CD8-positive, alpha-beta memory T cell (primary cell): ENCODE measurements around the gene CCSER1. TPM values are rescaled to one million over a fixed set of nuclear protein-coding genes. Genes with fewer than 3 reads are reported as not detected.

ENCODE experiments used
- CTCF ChIA-PET: fragments of 350-600 bp; sonication (Branson Sonifier 250); formaldehyde crosslinking; loops from one replicate; lab custom pipeline; 2021; ENCODE audit warnings: antibody characterized with exemption; lab: Charles Lee
- POLR2A ChIA-PET: fragments of 350-600 bp; sonication (Branson Sonifier 250); formaldehyde crosslinking; loops from one replicate; lab custom pipeline; 2021; ENCODE audit warnings: antibody characterized with exemption; lab: Charles Lee
- DNase-seq, 5 donors: peaks; one replicate each; pipeline versions ENCODE4 v3.0.0 to v3.0.0-alpha.2; 2020 to 2022; ENCODE audit warnings: mixed read lengths in 1 of 5
- H3K27ac ChIP-seq: one replicate; pipeline ENCODE4 v1.7.0; 2013; ENCODE audit warnings: low read depth, mild to moderate bottlenecking, low read length, moderate library complexity
- H3K27me3 ChIP-seq: 2 replicates; pipeline ENCODE4 v1.7.0; 2013; ENCODE audit warnings: low read length, mild to moderate bottlenecking; ENCODE audit not compliant: insufficient read depth, poor library complexity, severe bottlenecking
- H3K36me3 ChIP-seq: 2 replicates; pipeline ENCODE4 v1.7.0; 2013; ENCODE audit warnings: mild to moderate bottlenecking, low read length, moderate library complexity; ENCODE audit not compliant: insufficient read depth
- H3K4me1 ChIP-seq: 2 replicates; pipeline ENCODE4 v1.7.0; 2013; ENCODE audit warnings: mild to moderate bottlenecking, low read length, moderate library complexity; ENCODE audit not compliant: insufficient read depth
- H3K4me3 ChIP-seq: 2 replicates; pipeline ENCODE4 v1.7.0; 2013; ENCODE audit warnings: mild to moderate bottlenecking, low read length
- H3K9me3 ChIP-seq: 2 replicates; pipeline ENCODE4 v1.7.0; 2013; ENCODE audit warnings: mild to moderate bottlenecking, low read length
- H3K27ac Mint-ChIP-seq, 8 donors: one replicate each; pipeline ENCODE4 v1.8.0; 2020 to 2021; ENCODE audit warnings: mixed read lengths in 8 of 8, mild to moderate bottlenecking in 6 of 8, inconsistent platforms in 3 of 8, moderate library complexity in 3 of 8
- H3K27me3 Mint-ChIP-seq, 2 donors: one replicate each; pipeline ENCODE4 v1.8.0; 2020 to 2021; ENCODE audit warnings: mixed read lengths in 2 of 2, mild to moderate bottlenecking in 1 of 2, moderate library complexity in 1 of 2
- H3K36me3 Mint-ChIP-seq, 3 donors: one replicate each; pipeline ENCODE4 v1.8.0; 2020 to 2021; ENCODE audit warnings: mixed read lengths in 3 of 3, inconsistent platforms in 1 of 3, mild to moderate bottlenecking in 1 of 3
- H3K4me1 Mint-ChIP-seq, 3 donors: one replicate each; pipeline ENCODE4 v1.8.0; 2020 to 2021; ENCODE audit warnings: mixed read lengths in 3 of 3, inconsistent platforms in 1 of 3, mild to moderate bottlenecking in 1 of 3
- H3K4me3 Mint-ChIP-seq, 7 donors: one replicate each; pipeline ENCODE4 v1.8.0; 2020 to 2021; ENCODE audit warnings: mixed read lengths in 7 of 7, mild to moderate bottlenecking in 6 of 7, moderate library complexity in 4 of 7, inconsistent platforms in 2 of 7
- H3K9me3 Mint-ChIP-seq, 5 donors: one replicate each; pipeline ENCODE4 v1.8.0; 2020 to 2022; ENCODE audit warnings: mixed read lengths in 5 of 5, mild to moderate bottlenecking in 3 of 5, moderate library complexity in 2 of 5, inconsistent platforms in 1 of 5
- polyA plus RNA-seq: library from polyadenylated mRNA; unstranded; fragments of 300-500 nt; fragmentation: Illumina TruSeq; gene quantifications from one replicate; pipeline ENCODE4 v1.2.3, GENCODE V29; 2021
- total RNA-seq, 2 experiments: library from RNA; stranded (reverse); gene quantifications; one replicate each; pipeline ENCODE4 v1.2.3, GENCODE V29; 2021

The CCSER1 gene
- total and polyA plus RNA-seq, 3 experiments from 2014 or later = 0.12 to 0.20 TPM; not detected in 1

DNA sequence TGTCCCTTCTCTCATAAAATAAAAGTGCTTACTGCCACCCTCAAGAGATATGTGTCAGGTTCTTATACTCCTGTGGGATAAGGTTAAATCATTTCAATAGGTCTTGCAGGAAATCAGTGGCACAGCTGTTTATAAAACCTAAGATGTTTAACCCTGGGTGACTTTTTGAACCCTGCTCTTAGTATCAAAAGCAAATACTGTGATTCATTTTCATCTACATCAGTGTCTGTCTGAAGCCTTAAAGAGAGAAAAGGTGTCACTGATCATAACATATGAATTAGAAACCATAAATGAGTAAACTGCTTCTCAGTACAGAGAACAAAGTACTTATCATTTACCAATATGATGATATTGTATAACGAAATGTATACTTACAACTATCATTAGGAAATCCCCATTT is 59.0 kb downstream of the CCSER1 start:
- no peak for DNase-seq
- no peaks in the 10 kb centered on the region for H3K27me3 ChIP-seq
- no peaks in the 10 kb centered on the region for H3K27me3 Mint-ChIP-seq
- H3K9me3 Mint-ChIP-seq = peaks cover 0 to 1% (median 0%) of the 10 kb centered on the region in 5 donors
- no peak overlapping the region for H3K4me3 ChIP-seq
- H3K4me3 Mint-ChIP-seq = no peak overlapping the region
- no peaks in the 10 kb centered on the region for H3K36me3 Mint-ChIP-seq
- ChIA-PET CTCF (no interaction called here), POLR2A (no interaction called here)
- H3K4me1 ChIP-seq = no peaks in the 10 kb centered on the region
- H3K9me3 ChIP-seq = no peaks in the 10 kb centered on the region
- no peak overlapping the region for H3K27ac ChIP-seq
- no peak overlapping the region for H3K27ac Mint-ChIP-seq
- H3K36me3 ChIP-seq = no peaks in the 10 kb centered on the region
- no peaks in the 10 kb centered on the region for H3K4me1 Mint-ChIP-seq

DNA sequence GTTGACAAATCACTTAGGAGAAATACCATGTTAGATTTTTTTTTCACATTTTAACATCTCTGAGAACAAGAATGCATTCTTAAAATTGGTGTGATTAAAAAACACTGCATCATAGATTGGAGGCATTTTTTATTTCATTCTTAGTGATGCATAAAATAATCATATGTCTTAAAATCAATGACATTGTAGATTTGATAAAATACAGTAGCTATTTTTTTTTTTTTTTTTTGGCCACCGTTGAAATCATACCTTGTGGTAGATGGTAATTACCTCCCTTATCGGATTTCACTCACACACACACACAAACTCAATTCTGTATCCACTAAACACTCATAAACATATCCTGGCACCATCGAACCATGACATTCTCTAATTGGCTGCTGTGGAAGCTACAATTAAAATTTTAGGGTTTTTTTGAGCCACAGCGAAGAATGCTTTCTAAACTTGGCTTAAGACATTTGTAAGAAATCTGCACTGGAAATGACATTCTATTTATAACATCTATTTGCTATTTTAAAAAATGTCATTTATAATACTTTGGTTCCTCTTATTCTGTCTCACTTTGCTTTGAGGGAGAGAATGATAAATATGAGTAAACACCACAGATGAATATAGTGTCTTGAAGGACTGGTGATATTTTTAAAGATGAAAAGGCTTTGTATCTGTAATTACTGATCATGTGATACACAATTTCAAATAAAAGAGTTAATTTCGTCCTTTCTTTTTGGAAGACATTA is 60.1 kb downstream of the CCSER1 start:
- POLR2A ChIA-PET = no interaction called here
- no peaks in the 10 kb centered on the region for H3K4me1 Mint-ChIP-seq
- DNase-seq = no peak
- H3K9me3 ChIP-seq = no peaks in the 10 kb centered on the region
- no peaks in the 10 kb centered on the region for H3K4me1 ChIP-seq
- no peaks in the 10 kb centered on the region for H3K36me3 ChIP-seq
- no peaks in the 10 kb centered on the region for H3K36me3 Mint-ChIP-seq
- no peak overlapping the region for H3K27ac ChIP-seq
- H3K4me3 ChIP-seq = no peak overlapping the region
- H3K4me3 Mint-ChIP-seq = no peak overlapping the region
- CTCF ChIA-PET = no interaction called here
- no peak overlapping the region for H3K27ac Mint-ChIP-seq
- H3K27me3 Mint-ChIP-seq = no peaks in the 10 kb centered on the region
- peaks cover 0 to 1% (median 0%) of the 10 kb centered on the region in 5 donors for H3K9me3 Mint-ChIP-seq
- H3K27me3 ChIP-seq = no peaks in the 10 kb centered on the region

DNA sequence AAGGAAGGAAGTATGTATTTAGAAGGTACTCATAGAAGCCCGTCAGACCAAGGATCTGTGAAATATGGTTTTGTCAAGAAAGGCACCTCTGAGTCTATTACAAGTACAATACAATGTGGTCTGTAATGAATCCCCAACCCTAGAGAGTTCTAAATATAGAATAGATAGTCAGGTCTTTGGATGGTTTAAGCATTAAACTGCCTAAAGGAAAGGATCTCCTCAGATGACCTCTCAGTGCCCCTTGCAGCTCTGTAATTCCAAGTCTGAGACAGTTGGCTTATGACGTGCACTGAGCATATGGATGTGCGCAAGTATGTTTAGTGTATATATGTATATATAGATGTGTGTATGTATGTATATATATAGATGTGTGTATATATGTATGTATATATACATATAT is 62.0 kb downstream of the CCSER1 start:
- no peaks in the 10 kb centered on the region for H3K36me3 Mint-ChIP-seq
- peaks cover 0 to 1% (median 0%) of the 10 kb centered on the region in 5 donors for H3K9me3 Mint-ChIP-seq
- no peaks in the 10 kb centered on the region for H3K4me1 Mint-ChIP-seq
- Histone ChIP-seq H3K4me1 (no peaks in the 10 kb centered on the region), H3K36me3 (no peaks in the 10 kb centered on the region), H3K27me3 (no peaks in the 10 kb centered on the region), H3K27ac (no peak overlapping the region), H3K9me3 (no peaks in the 10 kb centered on the region), H3K4me3 (no peak overlapping the region)
- ChIA-PET CTCF (no interaction called here), POLR2A (no interaction called here)
- DNase-seq = no peak
- no peaks in the 10 kb centered on the region for H3K27me3 Mint-ChIP-seq
- H3K4me3 Mint-ChIP-seq = no peak overlapping the region
- H3K27ac Mint-ChIP-seq = no peak overlapping the region

DNA sequence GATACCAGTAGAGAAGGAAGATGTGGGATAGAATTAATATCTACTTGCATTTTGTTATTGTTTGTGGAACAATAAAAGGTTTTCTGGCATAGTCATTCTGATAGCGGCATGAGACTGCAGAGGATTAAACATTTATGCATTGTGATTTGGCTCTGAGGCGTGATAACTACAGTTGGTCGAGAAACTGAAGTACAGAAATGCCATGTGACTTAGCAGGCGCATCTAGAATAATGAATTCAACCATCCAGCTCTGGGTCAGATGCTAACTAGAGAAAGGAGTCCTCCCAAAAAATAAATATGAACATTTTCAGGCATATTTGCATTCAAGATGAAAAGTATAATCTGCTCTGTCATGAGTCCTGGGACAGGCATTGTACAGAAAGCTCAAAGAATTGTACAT is 62.8 kb downstream of the CCSER1 start:
- POLR2A ChIA-PET = no interaction called here
- Histone ChIP-seq H3K27ac (no peak overlapping the region), H3K27me3 (no peaks in the 10 kb centered on the region), H3K4me3 (no peak overlapping the region), H3K36me3 (no peaks in the 10 kb centered on the region), H3K9me3 (no peaks in the 10 kb centered on the region), H3K4me1 (no peaks in the 10 kb centered on the region)
- H3K27me3 Mint-ChIP-seq = no peaks in the 10 kb centered on the region
- DNase-seq = no peak
- H3K4me3 Mint-ChIP-seq = no peak overlapping the region
- CTCF ChIA-PET = no interaction called here
- H3K9me3 Mint-ChIP-seq = peaks cover 0 to 1% (median 0%) of the 10 kb centered on the region in 5 donors
- H3K36me3 Mint-ChIP-seq = no peaks in the 10 kb centered on the region
- H3K27ac Mint-ChIP-seq = no peak overlapping the region
- no peaks in the 10 kb centered on the region for H3K4me1 Mint-ChIP-seq

DNA sequence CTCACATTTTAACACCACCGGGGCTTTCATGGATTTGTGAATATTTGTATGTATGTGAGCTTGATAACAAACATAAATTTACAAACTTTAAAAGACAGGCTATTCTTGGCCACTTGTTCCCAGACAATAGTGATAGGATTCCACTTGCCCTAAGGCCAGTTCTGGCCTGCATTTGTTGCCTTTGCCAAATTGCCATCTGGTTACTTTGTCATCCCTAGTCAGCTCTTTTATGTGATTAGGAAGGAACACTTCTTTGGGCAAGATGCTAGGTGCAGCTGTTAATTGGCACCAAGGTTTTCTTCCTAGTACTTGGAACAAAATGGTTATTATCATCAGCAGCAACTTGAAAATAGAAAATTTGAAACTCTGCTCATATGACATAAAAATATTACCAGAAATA is 63.3 kb downstream of the CCSER1 start:
- no peaks in the 10 kb centered on the region for H3K9me3 ChIP-seq
- H3K36me3 Mint-ChIP-seq = no peaks in the 10 kb centered on the region
- ChIA-PET CTCF (no interaction called here), POLR2A (no interaction called here)
- no peaks in the 10 kb centered on the region for H3K27me3 ChIP-seq
- H3K27ac ChIP-seq = no peak overlapping the region
- H3K27me3 Mint-ChIP-seq = no peaks in the 10 kb centered on the region
- no peak for DNase-seq
- H3K4me1 Mint-ChIP-seq = no peaks in the 10 kb centered on the region
- peaks cover 0 to 1% (median 0%) of the 10 kb centered on the region in 5 donors for H3K9me3 Mint-ChIP-seq
- no peak overlapping the region for H3K27ac Mint-ChIP-seq
- H3K4me1 ChIP-seq = no peaks in the 10 kb centered on the region
- no peak overlapping the region for H3K4me3 Mint-ChIP-seq
- no peak overlapping the region for H3K4me3 ChIP-seq
- no peaks in the 10 kb centered on the region for H3K36me3 ChIP-seq

DNA sequence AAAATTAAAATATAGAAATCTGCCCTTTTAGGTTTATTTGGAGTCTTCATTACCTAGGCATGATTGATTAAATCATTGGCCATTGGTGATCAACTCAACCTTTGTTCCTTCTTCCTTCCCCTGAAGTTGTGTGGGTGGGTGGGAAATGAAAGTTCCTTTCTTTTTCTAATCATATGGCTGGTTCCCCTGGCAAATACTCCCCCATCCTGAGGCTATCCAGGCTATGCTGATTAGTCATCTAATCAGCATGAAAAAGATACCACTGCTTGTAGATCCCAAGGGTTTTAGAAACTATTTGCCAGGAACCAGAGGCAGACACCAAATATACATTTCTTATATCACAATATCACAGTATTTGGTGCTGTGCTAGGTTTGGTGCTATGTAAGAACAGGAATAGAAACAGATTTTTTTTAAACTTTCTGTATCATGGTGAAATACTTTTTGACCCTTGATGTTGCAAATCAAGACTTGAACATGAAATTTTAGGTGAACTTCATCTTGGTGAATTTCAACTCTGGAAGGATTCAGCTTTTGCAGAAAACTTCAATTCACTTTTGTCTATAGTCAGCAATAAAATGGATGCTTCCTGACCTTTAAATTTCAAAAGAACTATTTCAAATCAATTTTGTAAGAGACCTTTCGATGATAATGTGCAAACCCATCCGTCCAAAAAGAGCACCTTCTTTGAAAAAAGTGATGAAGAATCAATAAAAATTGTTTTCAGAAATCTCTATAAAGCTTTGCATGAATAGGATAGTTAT is 71.1 kb downstream of the CCSER1 start:
- H3K9me3 Mint-ChIP-seq = peaks cover 0 to 4% (median 0%) of the 10 kb centered on the region in 5 donors
- Histone ChIP-seq H3K36me3 (no peaks in the 10 kb centered on the region), H3K27me3 (no peaks in the 10 kb centered on the region), H3K9me3 (no peaks in the 10 kb centered on the region), H3K27ac (no peak overlapping the region), H3K4me1 (no peaks in the 10 kb centered on the region), H3K4me3 (no peak overlapping the region)
- no peaks in the 10 kb centered on the region for H3K36me3 Mint-ChIP-seq
- H3K27ac Mint-ChIP-seq = no peak overlapping the region
- no peaks in the 10 kb centered on the region for H3K27me3 Mint-ChIP-seq
- ChIA-PET POLR2A (no interaction called here), CTCF (no interaction called here)
- H3K4me1 Mint-ChIP-seq = no peaks in the 10 kb centered on the region
- H3K4me3 Mint-ChIP-seq = no peak overlapping the region
- DNase-seq = no peak

DNA sequence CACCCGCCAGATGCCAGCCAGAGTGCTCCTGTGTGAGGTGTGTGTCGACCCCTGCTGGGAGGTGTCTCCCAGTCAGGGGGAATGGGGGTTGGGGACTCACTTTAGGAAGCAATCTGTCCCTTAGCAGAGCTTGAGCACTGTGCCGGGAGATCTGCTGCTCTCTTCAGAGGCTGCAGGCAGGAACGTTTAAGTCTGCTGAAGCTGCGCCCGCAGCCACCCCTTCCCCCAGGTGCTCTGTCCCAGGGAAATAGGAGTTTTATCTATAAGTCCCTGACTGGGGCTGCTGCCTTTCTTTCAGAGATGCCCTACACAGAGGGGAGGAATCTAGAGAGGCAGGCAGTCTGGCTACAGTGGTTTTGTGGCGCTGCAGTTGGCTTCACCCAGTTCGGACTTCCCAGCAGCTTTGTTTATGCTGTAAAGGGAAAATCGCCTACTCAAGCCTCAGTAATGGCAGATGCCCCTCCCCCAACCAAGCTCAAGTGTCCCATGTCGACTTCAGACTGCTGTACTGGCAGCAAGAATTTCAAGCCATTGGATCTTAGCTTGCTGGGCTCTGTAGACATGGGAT is 80.8 kb downstream of the CCSER1 start:
- no peak overlapping the region for H3K4me3 ChIP-seq
- H3K27me3 Mint-ChIP-seq = no peaks in the 10 kb centered on the region
- CTCF ChIA-PET = no interaction called here
- no peak overlapping the region for H3K4me3 Mint-ChIP-seq
- H3K27ac ChIP-seq = no peak overlapping the region
- no peaks in the 10 kb centered on the region for H3K36me3 ChIP-seq
- no peaks in the 10 kb centered on the region for H3K4me1 Mint-ChIP-seq
- no peaks in the 10 kb centered on the region for H3K9me3 ChIP-seq
- no peaks in the 10 kb centered on the region for H3K36me3 Mint-ChIP-seq
- H3K9me3 Mint-ChIP-seq = peaks cover 2 to 5% (median 4%) of the 10 kb centered on the region in 5 donors
- POLR2A ChIA-PET = no interaction called here
- H3K27me3 ChIP-seq = no peaks in the 10 kb centered on the region
- DNase-seq = no peak
- H3K4me1 ChIP-seq = no peaks in the 10 kb centered on the region
- H3K27ac Mint-ChIP-seq = no peak overlapping the region

DNA sequence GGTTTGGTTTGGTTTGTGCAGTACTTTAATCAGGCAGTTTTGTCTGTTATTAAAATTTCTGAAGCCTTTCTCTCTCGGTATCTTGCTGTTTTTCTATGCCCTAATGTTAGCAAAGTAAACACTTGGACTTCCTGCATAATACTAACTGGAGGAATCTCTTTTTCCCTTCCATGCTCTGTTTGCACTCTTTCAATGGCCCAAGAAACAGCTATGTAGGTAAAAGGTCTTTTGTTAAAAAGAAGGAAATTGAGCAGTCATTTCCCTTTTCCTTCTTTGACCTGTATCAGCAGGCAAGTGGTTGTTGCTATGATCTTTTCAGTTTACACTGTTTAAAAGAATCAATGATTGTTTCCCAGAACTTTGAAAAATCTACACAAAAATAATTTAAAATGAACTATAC is 82.7 kb downstream of the CCSER1 start:
- Histone ChIP-seq H3K4me1 (no peaks in the 10 kb centered on the region), H3K36me3 (no peaks in the 10 kb centered on the region), H3K4me3 (no peak overlapping the region), H3K27me3 (no peaks in the 10 kb centered on the region), H3K9me3 (no peaks in the 10 kb centered on the region), H3K27ac (no peak overlapping the region)
- Mint-ChIP-seq H3K4me3 (no peak overlapping the region), H3K9me3 (peaks cover 0 to 5% (median 2%) of the 10 kb centered on the region in 5 donors), H3K4me1 (no peaks in the 10 kb centered on the region), H3K27me3 (no peaks in the 10 kb centered on the region), H3K27ac (no peak overlapping the region), H3K36me3 (no peaks in the 10 kb centered on the region)
- ChIA-PET POLR2A (no interaction called here), CTCF (no interaction called here)
- DNase-seq = no peak
